Transverse colon (tissue), 4 donors: ENCODE measurements around the gene TECRL.

Experiments
- CTCF ChIP-seq, 5 experiments: fragments of 200-600 bp in 3 of 5; fragments of 450-650 bp in 2 of 5; sonication (generic) in 3 of 5; IDR thresholded peaks; 1 replicate in 2 of 5; 2 replicates in 3 of 5; pipeline ENCODE4 v1.5.1; 2016 to 2017; ENCODE audit warnings: antibody characterized with exemption in 5 of 5, inconsistent platforms in 3 of 5, mild to moderate bottlenecking in 2 of 5, moderate library complexity in 1 of 5
- POLR2AphosphoS5 ChIP-seq, 3 donors: sonication (generic); formaldehyde crosslinking; IDR thresholded peaks; one replicate each; pipeline ENCODE4 v1.6.1; 2016; ENCODE audit warnings: antibody characterized with exemption in 3 of 3

- no peak for TF ChIP-seq POLR2AphosphoS5 (IDR thresholded peaks at IDR 0.05)
- no peak for TF ChIP-seq CTCF (IDR thresholded peaks at IDR 0.05)
Observed at GRCh38 chr4:64230709-64231310, 178.4 kb downstream of the TECRL start.
